Activated T-cell treated with anti-CD3 and anti-CD28 coated beads for 24 hours (primary cell): ENCODE data around the gene ENOX1.
"Not testable (repeated sequence)": the region's sequence is repeated elsewhere in the genome, so short reads cannot be mapped to it uniquely, and the experiment has no call there.

Experiments used
- DNase-seq: peaks from one replicate; pipeline ENCODE4 v3.0.0-alpha.2; 2020; ENCODE audit warnings: low read depth

The ENOX1 gene

GRCh38 chr13:43356567-43356966 lies 430.2 kb downstream of the ENOX1 start:
- no peak for DNase-seq

- no peak for DNase-seq
Measured at GRCh38 chr13:43355774-43356173, 431.0 kb downstream of the ENOX1 start.

DNA sequence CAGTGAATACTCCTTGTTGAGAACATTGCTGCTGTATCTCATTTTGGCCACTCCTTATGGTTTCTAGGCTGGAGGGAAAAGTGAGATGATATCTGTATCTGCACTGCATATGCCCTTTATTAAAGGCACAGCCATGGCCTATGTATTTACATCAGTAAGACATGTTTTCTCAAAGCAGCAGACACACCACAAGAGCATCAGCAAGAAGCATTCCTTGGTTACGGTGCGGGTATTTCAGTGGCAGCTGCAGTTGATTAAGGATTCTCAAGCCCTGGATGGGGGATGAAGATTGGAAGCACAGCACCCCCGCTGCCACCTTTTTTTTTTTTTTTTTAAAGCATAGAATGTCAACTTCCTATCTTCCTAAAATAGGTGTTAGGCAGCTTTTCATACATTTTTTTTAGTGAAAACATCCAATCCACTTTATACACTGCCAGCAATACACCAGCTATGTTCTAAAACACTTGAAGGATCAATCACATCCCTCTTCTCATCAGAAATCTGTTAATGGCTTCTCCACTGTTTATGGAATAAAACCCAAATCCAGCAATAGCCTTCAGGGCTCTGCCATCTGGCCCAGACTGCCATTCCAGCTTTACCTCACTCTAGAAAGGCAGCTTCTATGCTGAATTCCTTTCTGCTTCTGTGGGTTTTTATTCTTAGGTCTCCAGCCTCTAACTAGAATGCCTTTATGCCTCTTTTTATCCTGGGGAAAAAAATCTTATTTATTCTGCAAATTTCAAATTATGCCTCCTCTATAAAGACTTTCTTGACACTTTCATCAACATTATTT lies 432.4 kb downstream of the ENOX1 start:
- DNase-seq = no peak

DNA sequence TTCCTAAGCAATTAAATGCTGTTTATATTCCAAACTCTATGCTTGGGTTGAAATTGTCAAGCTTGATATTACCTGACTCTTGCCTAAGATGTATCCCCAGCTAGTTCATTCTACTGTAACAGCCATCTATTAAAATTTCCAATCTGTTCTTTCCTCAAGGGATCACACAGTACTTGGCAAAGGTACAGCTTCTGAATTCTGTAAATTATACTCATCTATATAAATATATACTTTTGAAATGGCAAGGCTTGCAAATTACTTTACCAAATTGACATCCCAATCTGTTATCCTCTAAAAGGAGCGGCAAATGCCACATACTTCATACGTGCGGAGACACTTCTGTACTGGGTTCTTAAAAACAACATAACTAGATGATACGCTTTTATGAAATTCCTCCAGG lies 433.1 kb downstream of the ENOX1 start:
- no peak for DNase-seq

GRCh38 chr13:43351612-43352011 lies 435.2 kb downstream of the ENOX1 start:
- DNase-seq = not testable (repeated sequence)

DNA sequence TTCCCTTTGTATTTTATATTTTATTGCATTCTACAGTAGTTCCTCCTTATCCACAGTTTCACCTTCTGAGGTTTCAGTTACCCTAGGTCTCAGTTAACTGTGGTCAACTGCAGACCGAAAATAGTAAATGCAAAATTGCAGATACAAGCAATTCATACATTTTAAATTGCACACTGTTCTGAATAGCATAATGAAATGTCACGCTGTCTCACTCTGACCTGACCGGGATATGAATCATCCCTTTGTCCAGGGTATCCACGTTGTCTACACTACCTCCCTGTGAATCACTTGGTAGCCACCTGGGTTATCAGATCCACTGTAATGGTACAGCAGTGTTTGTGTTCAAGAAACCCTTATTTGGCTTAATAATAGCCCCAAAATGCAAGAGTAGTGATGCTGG lies 438.4 kb downstream of the ENOX1 start:
- DNase-seq = no peak

- DNase-seq = no peak
Measured at GRCh38 chr13:43347877-43348276, 438.9 kb downstream of the ENOX1 start.

DNA sequence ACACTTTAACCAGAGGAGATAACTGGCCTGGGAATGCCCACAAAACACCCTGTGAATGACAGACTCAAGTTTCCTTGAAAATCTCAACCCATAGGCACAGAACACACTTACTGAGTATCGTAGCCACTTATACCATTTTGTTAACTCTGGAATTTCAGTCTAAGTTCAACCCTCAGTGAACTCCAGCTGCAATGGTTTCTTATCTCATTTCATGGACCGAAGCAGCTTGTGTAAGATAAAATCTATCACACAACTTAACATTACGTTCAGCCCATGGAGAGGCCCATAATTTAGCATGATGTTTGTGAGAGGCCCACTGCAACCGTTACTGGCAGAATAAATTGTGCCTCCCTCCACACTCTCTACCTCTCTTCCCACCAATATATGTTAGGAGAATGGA lies 440.3 kb downstream of the ENOX1 start:
- DNase-seq = no peak

GRCh38 chr13:43343645-43344044 lies 443.1 kb downstream of the ENOX1 start:
- DNase-seq = no peak

DNA sequence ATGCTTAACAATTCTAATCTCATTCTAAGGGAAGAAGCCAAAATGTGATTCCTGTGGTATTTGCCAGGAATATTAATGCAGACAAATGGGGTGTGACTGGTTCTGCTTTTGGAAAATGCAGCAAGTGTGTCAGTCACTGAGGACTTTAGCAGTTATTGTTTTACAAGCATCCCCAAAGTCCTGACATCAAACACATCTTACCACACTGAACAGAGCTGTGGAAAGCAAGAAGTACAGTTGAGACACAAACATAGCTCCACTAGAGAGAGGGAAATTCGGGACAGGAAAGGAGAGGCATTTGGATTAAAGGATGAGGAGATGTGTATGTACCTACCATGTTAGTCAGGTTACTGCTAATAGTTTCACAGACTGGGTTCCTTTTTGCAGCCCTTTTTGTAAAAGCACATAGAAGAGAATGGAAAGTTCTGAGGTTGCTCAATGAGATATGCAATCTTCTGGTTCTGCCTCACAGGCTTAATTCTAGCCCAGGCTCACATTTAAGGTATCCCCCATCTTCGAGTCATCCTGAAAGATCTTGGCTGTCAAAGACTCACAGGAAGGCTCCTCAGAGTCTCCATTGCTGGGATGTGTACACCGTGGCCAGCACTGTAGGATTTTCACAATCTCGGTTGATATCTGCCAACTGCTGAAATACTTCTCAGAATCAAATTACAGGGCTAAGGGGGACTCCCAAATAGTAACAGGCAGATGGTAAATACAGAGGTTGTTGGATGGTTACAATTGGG lies 446.8 kb downstream of the ENOX1 start:
- DNase-seq = no peak

DNA sequence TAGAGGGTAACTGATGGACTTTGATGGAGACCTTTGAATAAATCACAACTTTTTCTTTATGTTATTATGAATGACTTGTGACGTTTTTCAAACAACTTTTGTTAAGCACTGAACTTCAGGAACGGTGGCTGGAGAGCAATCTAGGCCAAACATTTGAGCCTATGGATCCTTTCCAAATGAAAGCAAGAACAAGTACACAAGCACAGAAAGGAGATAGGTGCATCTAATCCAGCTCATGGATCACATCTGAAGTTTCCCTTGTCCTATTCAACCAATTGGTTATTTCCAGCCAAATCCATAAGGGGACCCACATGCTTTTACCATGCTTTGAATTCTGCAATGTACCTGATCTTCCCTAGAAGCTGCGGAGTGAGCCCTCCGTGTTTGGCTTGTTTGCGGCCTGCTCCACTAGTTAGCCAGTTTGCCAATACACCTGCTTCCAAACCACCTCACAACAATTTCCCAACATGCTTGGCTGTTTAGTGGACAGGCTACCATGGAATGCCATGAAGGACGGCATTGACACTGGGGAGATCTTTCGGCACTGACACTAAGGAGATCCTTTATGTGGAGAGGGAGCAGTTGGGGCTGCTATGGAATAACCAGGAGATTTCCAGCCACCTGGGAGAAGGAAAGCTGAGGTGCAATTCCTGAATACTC lies 447.5 kb downstream of the ENOX1 start:
- no peak for DNase-seq

GRCh38 chr13:43335764-43336163 lies 451.0 kb downstream of the ENOX1 start:
- DNase-seq = no peak

DNA sequence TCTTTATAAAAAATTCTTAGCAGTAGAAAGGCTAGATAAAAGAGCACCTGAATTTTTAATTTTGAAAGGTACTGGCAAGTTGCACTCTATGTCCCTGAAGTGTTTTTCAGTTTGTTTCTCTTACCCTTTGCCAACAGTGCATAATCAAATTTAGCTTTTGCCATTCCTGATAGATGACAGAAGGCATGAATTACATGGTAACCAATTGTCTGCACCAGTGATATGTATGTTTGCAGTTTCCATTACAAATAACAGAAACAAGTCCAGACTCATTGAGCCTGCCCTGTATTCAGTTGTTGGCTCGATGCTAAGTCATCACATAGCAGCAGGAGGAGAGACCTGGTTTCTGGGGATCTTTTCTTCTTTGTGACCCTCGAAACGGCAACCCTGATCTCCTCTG lies 453.6 kb downstream of the ENOX1 start:
- DNase-seq = no peak

DNA sequence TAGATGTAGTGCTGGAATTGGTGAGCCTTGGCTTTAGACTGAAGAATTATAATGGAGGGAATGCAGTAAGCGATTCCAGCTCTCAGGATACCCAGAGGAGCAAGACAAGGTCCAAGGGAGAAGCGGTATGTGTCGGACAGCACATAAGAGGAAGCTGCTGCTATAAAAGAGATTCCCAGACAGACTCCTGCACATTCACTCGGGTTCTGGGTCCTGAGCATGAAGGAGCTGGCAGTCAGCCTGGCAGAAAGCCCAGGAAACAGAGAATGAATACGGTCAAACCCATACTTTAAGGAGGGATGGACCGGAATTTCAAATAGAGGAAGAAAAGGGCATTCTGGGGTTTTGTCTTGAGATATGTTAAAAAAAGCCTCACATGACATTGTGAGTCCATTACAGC lies 455.1 kb downstream of the ENOX1 start:
- DNase-seq = no peak

DNA sequence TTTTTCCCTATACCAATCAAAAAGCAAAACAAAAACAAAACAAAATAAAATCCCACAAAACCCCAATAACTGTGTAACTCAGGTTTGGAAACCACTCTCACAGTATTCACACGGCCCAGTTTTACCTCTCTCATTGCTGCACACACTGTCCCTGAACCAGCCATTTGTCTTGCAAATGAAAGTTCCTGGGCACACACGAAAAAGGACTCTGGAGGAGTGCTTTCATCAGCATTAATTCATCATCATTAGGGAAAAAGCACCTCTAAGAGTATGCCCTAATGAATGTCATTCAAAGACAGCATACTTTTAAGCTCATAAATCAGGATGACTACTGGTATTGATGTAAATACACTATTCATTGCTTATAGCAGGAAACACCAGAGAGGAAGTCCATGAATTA lies 457.1 kb downstream of the ENOX1 start:
- DNase-seq = no peak

DNA sequence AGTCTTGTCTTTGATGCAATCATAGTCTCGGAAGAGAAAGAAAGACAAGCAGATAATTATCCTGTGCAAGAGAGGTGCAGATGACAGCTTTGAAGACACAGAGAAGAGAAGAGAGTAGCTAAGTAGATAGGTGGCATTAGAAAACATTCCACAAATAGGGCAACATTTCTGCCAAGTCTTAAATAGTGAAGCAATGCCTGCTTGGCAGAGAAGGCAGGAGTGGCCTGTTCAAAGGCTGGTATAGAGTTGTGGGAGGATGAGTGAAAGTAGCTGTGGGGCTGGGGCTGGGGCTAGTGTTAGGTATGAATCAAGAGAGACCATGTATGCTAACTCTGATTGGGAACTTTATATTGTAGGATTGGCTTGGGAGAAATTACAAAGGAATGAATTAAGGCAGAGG lies 457.9 kb downstream of the ENOX1 start:
- no peak for DNase-seq

- no peak for DNase-seq
Measured at GRCh38 chr13:43326100-43326499, 460.7 kb downstream of the ENOX1 start.

DNA sequence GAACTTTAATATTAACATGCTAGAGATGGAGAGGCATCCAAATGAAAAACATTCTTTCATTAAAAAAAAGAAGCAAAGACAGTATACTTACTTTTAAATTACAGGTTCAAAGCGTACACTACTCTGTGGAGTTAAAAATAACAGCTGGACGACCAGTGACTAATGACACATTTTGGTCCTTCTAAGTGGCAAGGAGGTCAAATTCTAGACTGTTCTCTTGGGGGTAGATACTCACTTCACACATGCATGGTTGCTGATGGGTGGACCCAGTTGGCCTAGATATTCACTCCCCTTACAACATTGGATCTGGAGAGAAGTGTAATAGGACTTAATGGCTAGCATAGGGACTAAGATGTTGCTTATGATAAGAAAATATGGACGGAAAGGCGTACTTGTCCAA lies 461.1 kb downstream of the ENOX1 start:
- no peak for DNase-seq

DNA sequence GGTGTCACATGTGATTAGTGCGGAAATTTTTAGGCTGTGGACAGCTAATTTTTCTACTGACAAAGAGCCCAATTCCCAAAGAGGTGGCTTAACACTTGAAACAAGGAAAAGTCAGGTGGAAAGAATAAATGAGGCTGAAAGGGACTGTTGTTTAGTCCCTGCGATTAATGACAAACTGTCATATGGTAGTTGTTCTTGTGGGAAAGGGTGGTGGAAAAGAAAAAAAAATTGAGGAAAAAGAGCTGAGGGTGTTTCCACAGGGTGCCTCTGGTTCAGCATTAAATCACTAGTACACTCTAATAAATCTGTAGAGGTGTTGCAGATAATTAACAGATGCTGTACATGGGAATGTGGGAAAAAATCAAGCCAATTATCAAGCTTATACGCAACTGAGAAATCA lies 462.6 kb downstream of the ENOX1 start:
- DNase-seq = no peak

DNA sequence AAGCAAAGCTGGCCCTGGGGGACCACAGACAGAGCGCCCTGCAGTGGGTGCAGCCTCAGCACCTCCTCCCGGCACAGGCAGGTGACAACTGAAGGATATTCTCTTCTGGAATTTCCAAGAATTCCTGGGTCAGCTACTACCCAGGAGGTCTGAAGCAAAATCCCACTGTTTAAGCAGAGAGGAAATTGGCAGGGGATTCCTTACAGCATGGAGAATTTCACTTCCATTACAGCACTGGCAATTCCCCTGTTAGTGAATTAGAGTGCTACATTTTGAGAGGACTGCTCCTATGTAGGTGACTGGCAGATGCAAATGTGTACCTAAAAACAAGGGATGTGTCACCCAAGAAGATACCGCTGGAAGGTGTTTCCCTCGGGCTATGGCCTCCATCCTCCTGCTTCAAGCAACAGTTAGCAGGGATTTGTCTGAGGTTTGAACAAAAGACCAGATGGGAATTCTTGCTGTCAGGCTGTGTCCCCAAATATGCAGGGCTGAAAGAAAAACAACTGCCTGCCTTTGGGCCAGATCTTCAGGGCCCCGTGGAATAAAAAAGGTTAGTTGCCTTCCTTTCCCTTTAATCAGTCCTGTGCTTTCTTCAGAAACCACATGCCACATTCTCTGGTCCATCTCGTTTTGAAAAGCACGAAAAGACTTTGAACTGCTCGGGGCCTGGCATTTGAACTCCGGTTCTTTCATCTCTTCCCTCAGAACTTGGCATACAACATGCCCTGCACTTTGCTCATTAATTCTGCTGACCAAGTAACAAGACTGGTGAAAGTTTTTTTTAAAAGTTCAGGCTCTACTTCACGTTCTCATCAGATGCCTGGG lies 466.9 kb downstream of the ENOX1 start:
- DNase-seq = no peak

DNA sequence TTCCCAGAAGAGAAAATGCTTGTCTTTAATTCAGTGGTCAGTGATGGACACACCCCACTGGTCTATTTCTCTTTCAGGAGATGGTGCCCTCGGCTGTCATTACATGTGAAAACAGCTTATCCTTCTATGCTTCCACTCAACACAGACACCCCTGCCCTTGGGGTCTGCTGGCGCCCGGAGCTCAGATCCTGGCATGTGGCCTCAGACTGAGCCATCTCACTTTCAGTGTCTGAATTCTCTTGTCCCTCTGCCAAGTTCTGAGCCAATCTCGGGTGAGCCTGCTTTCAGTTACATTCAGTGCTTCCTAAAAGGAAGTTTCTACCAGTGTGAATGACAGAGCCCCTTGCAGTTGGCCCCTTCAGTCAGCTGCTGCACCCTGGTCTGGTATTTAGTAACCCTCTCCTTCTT lies 469.8 kb downstream of the ENOX1 start:
- no peak for DNase-seq

GRCh38 chr13:43316281-43316680 lies 470.5 kb downstream of the ENOX1 start:
- no peak for DNase-seq
